ENCODE data around the gene CREG1. TPM values are rescaled to one million over a fixed set of nuclear protein-coding genes. Genes with fewer than 3 reads are reported as not detected.

The CREG1 gene
- total and polyA plus RNA-seq, 4 donors: 86.8 to 123 (median 95.8) TPM

- no peaks in the 10 kb centered on the region for H3K4me1 ChIP-seq (ENCODE audit: control insufficient read depth in 4 of 4, insufficient read depth in 4 of 4, low read length in 3 of 4)
- no peaks in the 10 kb centered on the region for H3K27me3 ChIP-seq (ENCODE audit: control insufficient read depth in 4 of 4, insufficient read depth in 4 of 4, low read length in 3 of 4)
- no peak for TF ChIP-seq FOXA1 (IDR thresholded peaks at IDR 0.05)
- no peak for TF ChIP-seq TAF1 (conservative IDR thresholded peaks at IDR 0.05)
- no peak for TF ChIP-seq NR2F2 (IDR thresholded peaks at IDR 0.05)
- no peak for TF ChIP-seq RAD21 (IDR thresholded peaks at IDR 0.05)
- no peak for TF ChIP-seq GABPA (IDR thresholded peaks at IDR 0.05 in 1 of 2, conservative IDR thresholded peaks at IDR 0.05 in 1 of 2)
- no peak for TF ChIP-seq FOXA2 (IDR thresholded peaks at IDR 0.05)
- TF ChIP-seq HNF4G (IDR thresholded peaks at IDR 0.05): no peak
- TF ChIP-seq RXRA (IDR thresholded peaks at IDR 0.05): no peak
- TF ChIP-seq HNF4A (conservative IDR thresholded peaks at IDR 0.05): no peak
- TF ChIP-seq SP1 (IDR thresholded peaks at IDR 0.05): no peak
- no peak for TF ChIP-seq ATF3 (IDR thresholded peaks at IDR 0.05)
- no peak for TF ChIP-seq REST (IDR thresholded peaks at IDR 0.05)
- no peaks in the 10 kb centered on the region for H3K36me3 ChIP-seq (ENCODE audit: control insufficient read depth in 4 of 4, insufficient read depth in 3 of 4, low read depth in 1 of 4, low read length in 3 of 4)
- WGBS: 86% methylated on average over 30 of the region's 30 CpGs
- peak overlapping the region in 1 of 3 donors; percentile 1 for H3K4me3 ChIP-seq (ENCODE audit: low read depth in 1 of 3, low read length in 3 of 3)
- no peaks in the 10 kb centered on the region for H3K9me3 ChIP-seq (ENCODE audit: control insufficient read depth in 4 of 4, low read length in 3 of 4)
- no peak for DNase-seq (ENCODE audit: low spot score)
- no peak overlapping the region for H3K9ac ChIP-seq (ENCODE audit: low read depth in 1 of 2, low read length in 2 of 2)
- H3K27ac ChIP-seq (ENCODE audit: low read depth in 1 of 2, low read length in 2 of 2): peak overlapping the region in 1 of 2 donors; percentile 0
These were observed 35.8 kb downstream of the CREG1 start for GRCh38 chr1:167517535-167518330.

GRCh38 chr1:167516404-167517388, 36.9 kb downstream of the CREG1 start:
- no peak for TF ChIP-seq RAD21 (IDR thresholded peaks at IDR 0.05)
- TF ChIP-seq FOXA1 (IDR thresholded peaks at IDR 0.05): no peak
- TF ChIP-seq RXRA (IDR thresholded peaks at IDR 0.05): no peak
- no peak for TF ChIP-seq JUND (IDR thresholded peaks at IDR 0.05)
- TF ChIP-seq HNF4G (IDR thresholded peaks at IDR 0.05): no peak
- TF ChIP-seq MAX (IDR thresholded peaks at IDR 0.05): no peak
- TF ChIP-seq ATF3 (IDR thresholded peaks at IDR 0.05): no peak
- no peak for TF ChIP-seq CTCF (IDR thresholded peaks at IDR 0.05; ENCODE audit: low read depth, low read length, missing input control)
- TF ChIP-seq TAF1 (conservative IDR thresholded peaks at IDR 0.05): no peak
- TF ChIP-seq NR2F2 (IDR thresholded peaks at IDR 0.05): no peak
- no peak for TF ChIP-seq SP1 (IDR thresholded peaks at IDR 0.05)
- no peak for TF ChIP-seq EGR1 (IDR thresholded peaks at IDR 0.05; ENCODE audit: low read depth in 2 of 2)
- no peak for TF ChIP-seq REST (IDR thresholded peaks at IDR 0.05)
- H3K9ac ChIP-seq (ENCODE audit: low read depth in 1 of 2, low read length in 2 of 2): no peak overlapping the region
- no peaks in the 10 kb centered on the region for H3K27me3 ChIP-seq (ENCODE audit: control insufficient read depth in 4 of 4, insufficient read depth in 4 of 4, low read length in 3 of 4)
- 89% methylated on average over 19 of the region's 19 CpGs for WGBS
- no peaks in the 10 kb centered on the region for H3K4me1 ChIP-seq (ENCODE audit: control insufficient read depth in 4 of 4, insufficient read depth in 4 of 4, low read length in 3 of 4)
- H3K9me3 ChIP-seq (ENCODE audit: control insufficient read depth in 4 of 4, low read length in 3 of 4): no peaks in the 10 kb centered on the region
- DNase-seq (ENCODE audit: low spot score): no peak
- no peak overlapping the region for H3K4me3 ChIP-seq (ENCODE audit: low read depth in 1 of 3, low read length in 3 of 3)
- no peak overlapping the region for H3K27ac ChIP-seq (ENCODE audit: low read depth in 1 of 2, low read length in 2 of 2)
- H3K36me3 ChIP-seq (ENCODE audit: control insufficient read depth in 4 of 4, insufficient read depth in 3 of 4, low read depth in 1 of 4, low read length in 3 of 4): no peaks in the 10 kb centered on the region

All from liver (tissue), 9 donors.